Stimulated activated CD8-positive, alpha-beta memory T cell treated with anti-CD3 and anti-CD28 coated beads, Interleukin-4, amount 100 ng/mL, for 24 hours (primary cell): Measurements from ENCODE around the gene AOC2.

Experiments
- DNase-seq: peaks from one replicate; pipeline ENCODE4 v3.0.0-alpha.2; 2020; ENCODE audit warnings: low read depth

Gene AOC2

DNA sequence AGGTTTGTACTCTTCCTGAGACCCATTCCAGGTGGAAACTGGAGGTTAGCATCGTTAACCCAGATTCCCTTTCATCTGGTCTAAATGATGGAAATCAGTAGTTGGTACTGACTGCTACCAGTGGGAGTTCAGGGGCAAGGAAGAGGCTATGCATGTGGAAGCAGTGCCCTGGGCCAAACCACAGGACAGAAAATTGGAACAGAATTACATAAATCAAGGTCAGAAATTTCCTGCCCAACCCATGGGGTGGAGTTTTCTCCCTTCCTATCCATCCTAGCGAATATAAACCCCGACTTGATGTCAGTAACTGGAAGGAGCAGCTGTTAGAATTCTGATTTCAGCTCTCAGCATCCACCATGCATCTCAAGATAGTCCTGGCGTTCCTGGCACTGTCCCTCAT, at the start of gene AOC2:
AOC2 (plus strand) TSS at position 310 of the 400 bp plus-strand sequence; CDS start at position 357, 47 bp downstream.
- no peak for DNase-seq

DNA sequence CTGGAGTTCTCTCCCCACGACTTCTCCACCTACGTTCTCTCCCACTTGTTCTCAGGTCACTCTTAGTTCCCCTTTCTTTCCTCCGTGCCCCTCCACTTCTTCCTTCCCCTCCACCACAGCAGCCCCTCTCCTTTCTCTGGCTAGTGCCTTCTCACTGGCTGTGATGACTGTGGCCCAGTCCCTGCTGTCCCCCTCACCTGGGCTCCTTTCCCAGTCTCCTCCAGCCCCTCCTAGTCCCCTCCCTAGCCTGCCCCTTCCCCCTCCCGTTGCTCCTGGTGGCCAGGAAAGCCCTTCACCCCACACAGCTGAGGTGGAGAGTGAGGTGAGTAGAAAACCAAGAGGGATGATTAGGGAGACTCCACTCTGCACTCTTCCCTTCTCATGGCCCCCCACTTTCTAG, 49.3 kb upstream of the AOC2 start:
- DNase-seq = no peak

DNA sequence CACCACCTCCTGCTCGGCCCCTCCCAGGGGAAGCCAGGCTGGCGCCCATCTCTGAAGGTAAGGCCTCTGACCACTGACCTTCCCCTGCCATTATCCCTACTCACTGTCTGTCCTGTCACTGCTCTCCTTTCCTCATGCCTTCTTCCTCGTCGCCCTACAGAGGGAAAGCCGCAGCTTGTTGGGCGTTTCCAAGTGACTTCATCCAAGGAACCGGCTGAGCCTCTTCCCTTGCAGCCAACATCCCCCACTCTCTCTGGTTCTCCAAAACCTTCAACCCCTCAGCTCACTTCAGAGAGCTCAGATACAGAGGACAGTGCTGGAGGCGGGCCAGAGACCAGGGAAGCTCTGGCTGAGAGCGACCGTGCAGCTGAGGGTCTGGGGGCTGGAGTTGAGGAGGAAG, 48.9 kb upstream of the AOC2 start:
- DNase-seq = no peak

DNA sequence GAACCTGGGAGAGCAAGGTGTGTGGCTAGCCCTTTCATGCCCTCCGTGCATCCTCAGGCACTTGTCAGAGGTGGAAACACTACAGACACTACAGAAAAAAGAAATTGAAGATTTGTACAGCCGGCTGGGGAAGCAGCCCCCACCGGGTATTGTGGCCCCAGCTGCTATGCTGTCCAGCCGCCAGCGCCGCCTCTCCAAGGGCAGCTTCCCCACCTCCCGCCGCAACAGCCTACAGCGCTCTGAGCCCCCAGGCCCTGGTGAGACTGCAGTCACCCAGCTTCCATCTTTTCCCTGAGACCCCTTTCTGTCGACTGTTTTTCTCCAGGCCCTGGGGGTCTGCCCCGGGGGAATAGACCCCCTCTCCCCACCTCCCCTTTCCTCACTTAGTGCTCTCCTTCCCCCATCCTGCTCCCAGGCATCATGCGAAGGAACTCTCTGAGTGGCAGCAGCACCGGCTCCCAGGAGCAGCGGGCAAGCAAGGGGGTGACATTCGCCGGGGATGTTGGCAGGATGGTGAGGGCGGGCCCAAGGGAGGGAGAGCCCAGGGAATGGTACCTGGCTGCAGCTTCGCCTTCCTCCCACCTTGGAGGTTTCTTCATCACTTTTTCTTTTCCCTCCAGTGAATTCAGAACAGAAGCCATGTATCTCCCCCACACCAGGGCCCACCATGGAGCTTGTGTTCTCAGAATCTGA, 48.2 kb upstream of the AOC2 start:
- DNase-seq = no peak

DNA sequence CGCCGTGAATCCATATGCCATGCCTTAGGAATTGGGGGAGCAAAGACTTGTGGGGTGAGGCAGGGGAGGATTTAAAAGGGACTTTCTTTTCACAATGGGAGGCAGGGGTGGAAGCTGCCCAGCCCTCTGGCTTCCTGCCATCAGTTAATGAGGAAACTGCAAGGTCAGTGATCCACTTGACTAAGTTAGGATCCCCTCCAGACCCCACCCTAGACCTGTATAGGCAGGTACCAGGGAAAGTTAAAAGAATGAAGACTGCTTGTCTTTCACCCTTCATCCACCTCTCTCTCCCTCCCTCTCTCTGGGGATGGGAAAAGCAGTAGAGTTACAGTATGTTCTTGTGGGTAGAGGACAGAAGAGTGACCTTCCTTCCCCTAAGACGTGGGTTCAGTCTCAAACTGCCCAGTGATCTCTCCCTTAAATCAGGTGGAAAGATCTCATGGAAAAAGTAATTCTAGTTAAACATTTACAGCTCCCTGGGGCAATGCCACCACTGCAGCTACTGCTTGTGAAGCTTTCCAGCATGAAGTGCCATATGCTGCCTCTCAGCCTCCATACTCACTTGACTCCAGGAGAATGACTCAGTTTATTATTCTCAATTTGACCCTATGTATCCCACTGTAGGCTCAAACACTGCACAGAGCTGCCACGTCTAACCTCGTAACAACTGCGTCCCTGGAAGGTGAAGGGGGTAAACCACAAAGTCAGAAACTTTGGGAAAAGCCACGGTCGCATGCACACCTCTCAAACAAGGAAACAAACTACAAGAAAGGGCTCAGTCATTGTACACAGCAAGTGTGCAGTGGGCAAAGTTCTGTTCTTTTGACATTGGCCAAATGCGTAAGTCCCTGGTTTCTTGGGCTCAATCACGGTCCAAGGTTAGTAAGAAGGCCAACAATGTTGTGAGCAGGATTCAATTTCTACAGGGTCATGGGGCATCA, 47.0 kb upstream of the AOC2 start:
- no peak for DNase-seq

- DNase-seq = no peak
Measured at GRCh38 chr17:42798011-42798382, 46.4 kb upstream of the AOC2 start.

DNA sequence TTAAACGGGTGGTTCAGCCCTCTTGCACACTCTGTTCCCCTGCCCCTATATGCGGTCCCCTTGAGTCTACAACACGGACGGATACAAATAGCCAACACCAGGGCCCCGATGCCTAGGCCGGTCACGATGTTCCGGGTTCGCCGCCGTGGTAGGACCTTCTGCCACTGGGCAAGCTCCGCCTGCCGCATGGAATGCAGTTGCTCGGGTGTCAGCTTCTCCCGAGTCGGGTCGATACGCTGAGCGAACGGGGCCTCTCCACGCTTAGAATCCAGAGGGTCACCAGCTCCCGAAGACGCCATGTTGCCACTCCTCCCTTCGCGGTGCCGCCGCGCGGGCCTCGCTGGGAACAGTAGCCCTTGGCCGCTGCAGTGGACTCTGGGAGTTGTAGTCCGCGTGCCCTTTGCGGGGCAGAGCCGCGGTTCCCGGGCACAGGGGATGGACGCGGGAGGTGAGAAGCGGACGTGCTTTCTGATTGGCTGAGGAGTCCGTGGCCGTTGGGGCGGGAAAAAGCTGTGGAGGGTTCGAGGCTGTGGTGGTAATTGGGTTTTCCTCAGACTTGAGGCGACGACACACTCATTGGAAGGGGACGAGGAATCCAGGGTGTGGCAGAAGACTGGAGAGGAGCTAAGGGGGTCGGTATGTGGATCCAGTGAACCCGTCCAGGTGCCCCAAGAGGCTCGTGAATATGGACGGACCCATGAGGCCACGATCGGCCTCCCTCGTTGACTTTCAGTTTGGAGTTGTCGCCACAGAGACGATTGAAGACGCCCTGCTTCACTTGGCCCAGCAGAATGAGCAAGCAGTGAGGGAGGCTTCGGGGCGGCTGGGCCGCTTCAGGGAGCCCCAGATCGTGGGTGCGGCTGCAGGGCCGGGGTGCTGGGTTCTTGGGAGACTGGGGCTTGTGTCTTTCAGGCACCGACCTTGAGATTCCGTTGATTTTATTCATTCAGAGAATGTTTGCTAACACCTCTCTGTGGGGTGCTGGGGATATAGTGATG, 45.7 kb upstream of the AOC2 start, which contains the start of the genes CNTD1 and COA3:
CNTD1 (plus strand) TSS at position 479 of the 998 bp plus-strand sequence; CDS start at position 686, 207 bp downstream.
COA3 (minus strand) TSS at position 322 of the 998 bp plus-strand sequence; CDS start at position 299, 23 bp downstream.
- DNase-seq = peak; percentile 74

DNA sequence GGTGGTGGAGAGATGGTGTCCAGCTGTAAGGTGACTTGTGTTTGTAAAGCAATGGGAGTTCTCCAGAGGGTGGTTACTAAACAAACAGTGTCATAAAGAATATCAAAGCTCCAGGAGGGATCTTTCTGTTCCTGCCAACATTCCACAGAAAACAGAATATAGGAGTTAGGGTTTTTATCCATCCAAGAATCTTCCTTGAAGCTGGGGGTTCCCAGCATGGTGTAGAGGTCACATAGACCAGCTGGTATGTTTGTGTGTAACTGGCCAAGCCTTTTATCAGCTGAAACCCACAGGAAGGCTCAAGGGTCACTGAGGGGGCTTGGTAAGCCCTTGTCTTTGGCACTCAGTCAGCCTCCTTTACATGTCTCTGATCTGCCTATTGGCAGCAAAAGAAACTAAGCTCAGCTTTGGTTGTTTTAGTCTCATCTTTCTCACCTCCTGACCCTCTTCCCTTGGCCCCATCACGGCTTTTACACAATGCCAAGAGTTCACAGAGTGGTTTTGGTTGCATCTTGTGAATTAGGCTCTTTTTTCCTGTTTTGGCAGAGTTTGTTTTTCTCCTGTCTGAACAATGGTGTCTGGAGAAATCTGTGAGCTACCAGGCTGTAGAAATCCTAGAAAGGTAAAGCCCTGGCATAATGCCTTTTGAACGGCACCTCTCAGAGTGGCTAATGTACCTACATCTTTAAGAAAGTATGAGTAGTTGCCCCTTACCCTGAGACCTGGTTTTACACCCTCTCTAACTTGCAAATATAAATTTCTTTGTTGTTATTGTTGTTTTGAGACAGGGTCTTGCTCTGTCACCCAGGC, 41.1 kb upstream of the AOC2 start:
- DNase-seq = no peak

DNA sequence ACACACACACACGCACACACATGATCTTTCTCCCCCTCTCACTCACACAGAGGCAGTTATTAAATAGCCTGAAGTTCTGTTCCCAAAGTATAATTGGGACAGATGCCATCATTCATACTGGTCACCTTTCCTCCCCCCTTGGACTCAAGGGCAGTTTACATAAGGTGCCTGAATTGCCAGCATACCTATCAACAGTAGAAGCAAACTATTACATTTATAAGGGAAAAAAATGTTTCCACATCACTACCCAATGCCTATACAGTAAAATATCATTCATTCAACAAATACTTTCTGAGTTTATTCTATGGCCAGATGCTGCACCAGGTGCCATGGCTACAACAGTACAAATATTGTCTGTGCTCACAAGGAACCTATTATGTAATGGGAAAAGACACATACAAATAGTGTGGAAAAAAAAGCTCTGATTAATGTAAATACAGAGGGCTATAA, 39.4 kb upstream of the AOC2 start:
- no peak for DNase-seq

GRCh38 chr17:42806249-42806648, 38.1 kb upstream of the AOC2 start:
- no peak for DNase-seq

DNA sequence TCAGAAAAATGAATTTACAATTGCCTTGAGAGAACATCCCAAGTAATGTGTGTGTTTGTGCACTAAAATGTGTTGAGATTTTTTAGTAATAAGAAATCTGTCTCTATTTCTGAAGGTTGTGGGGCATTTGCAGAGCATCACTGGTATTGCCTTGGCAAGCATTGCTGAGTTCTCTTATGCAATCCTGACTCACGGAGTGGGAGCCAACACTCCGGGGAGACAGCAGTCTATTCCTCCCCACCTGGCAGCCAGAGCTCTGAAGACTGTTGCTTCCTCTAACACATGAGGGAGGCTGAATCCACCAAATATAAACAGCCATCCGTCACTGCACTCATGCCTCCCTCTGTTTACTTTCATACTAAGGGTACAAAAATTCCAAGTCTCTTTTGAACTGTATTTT, 35.1 kb upstream of the AOC2 start:
- no peak for DNase-seq

GRCh38 chr17:42814633-42815399, 29.6 kb upstream of the AOC2 start:
- no peak for DNase-seq

DNA sequence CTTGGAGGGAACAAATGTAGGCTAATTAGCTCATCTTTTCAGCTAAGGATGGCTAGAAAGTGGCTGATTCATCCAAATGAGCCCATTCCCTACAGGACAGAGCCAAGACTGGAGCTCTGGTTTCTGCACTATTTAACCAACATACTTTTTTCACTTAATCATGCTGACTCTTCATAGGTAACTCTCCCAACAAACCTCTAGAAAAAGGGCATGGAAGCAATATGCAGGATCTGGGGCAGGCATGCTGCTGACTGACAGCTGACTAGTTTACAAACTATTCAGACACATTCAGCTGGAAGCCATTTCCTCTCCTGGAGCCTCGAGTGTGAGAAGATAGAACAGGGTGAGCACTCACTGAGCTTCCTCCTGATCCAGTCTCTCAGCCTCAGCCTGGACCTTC, 26.5 kb upstream of the AOC2 start:
- no peak for DNase-seq

DNA sequence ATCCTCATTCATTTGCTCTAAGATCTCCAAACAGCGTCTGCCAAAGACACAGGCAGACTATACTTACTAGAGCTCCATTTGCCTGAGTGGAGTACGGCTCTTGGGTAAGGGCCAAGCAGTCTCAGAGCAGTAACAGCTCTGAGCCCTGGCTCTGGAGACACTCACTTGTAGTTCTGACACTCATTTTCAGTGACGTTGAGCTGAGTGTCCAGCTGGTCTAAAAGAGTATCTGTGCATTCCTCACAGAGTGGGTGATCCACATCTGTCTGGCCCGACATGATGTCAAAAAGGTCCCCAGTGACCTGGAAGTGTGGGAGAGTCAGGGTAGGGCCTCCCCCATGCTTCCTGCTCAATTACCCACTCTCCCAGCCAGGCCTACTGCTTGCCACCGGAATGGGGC, 26.0 kb upstream of the AOC2 start:
- DNase-seq = no peak

DNA sequence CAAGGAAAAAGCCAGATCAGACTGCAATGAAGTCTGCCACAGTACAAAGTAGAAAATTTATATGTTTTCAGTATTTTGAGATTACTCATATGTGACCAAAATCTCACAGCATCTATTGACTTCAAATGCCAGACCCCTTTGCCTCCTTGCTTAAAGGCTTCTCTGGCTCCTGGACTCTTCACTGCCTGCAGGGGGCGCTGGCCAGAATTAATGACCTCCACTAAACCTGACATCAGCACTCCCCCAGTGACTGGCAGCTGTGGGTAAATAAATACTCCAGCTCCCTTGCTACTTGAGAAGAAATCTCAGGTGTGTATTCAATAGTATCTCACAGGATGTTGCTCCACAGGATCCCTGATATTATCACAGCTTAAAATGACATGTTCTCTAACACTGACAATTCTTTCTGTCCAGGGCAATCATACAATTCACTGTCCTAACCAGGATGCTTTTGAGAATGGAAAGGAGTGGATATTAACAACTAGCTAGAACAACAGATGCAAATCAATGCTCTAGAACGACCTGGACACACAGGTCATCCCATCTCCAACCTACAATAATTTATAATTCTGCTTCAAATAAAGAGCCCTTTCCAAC, 24.3 kb upstream of the AOC2 start:
- peak; percentile 51 for DNase-seq

DNA sequence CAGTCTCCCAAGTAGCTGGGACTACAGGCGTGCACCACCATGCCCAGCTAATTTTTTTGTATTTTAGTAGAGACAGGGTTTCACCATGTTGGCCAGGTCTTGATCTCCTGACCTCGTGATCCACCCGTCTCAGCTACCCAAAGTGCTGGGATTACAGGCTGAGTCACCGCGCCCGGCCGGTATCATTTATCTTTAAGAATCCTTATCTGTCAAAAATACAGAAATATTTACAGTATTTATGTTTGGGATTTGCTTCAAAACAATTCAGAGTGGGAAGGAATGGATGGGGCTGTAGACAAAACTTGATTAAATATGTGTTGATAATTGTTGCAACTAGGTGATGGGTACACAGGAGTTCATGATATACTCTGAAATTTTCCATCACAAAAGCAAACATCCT, 23.2 kb upstream of the AOC2 start:
- DNase-seq = no peak

GRCh38 chr17:42827472-42827871, 16.9 kb upstream of the AOC2 start:
- DNase-seq = no peak

GRCh38 chr17:42830971-42831370, 13.4 kb upstream of the AOC2 start:
- no peak for DNase-seq

DNA sequence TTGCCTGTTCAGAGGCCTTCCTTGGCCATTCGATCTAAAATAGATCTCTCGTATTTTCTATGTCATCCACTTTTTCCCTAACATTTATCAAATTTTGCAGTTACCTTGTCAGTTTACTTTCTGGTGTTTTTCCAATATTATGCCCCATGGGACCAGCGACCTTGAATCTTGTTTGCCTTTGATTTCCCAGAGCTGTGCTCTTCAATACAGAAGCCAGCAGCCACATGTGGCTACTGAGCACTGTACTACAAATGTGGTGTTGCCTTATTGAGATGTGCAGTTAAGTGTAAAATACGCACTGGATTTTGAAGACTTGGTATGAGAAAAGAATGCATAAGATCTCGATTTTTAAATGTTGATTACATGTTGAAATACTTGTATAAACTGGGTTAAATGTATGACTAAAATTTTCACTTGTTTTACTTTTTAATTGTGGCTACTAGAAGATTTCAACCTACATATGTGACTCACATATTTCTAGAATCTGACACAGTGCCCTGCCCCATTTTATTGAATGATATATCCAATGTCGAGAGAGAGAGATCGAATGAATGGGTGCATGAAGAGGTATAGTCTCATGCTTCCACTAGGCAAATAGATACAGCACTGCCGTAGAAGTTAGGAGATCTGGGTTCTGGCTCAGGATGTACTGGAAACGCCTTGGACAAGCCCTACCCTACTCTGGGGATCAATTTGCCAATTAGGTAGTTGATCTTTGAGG, 12.0 kb upstream of the AOC2 start:
- DNase-seq = no peak
